HepG2 (cell line): ENCODE data around the gene AGRN. TPM values are rescaled to one million over a fixed set of nuclear protein-coding genes. Genes with fewer than 3 reads are reported as not detected.

Experiments
- ARNT2 ChIP-seq: sonication (generic); formaldehyde crosslinking; IDR thresholded peaks from 2 replicates; pipeline ENCODE4 v1.8.0; 2022; ENCODE audit warnings: mild to moderate bottlenecking, low read depth, missing genetic modification reagents, moderate library complexity
- CCAR2 ChIP-seq: fragments of 200-400 bp; formaldehyde crosslinking; optimal IDR thresholded peaks from 2 replicates; pipeline ENCODE3; 2018; ENCODE audit warnings: low read depth, mild to moderate bottlenecking, low read length, moderate library complexity
- GATAD2A ChIP-seq: IDR thresholded peaks from 2 replicates; pipeline ENCODE4 v1.6.1; 2016
- GTF3A ChIP-seq: sonication (generic); formaldehyde crosslinking; conservative IDR thresholded peaks from 2 replicates; pipeline ENCODE4 v1.4.0; 2020; ENCODE audit warnings: mild to moderate bottlenecking, missing genetic modification reagents
- HHEX ChIP-seq: IDR thresholded peaks from 2 replicates; pipeline ENCODE4 v1.6.1; 2016; ENCODE audit warnings: control low read depth
- KLF9 ChIP-seq: IDR thresholded peaks from 2 replicates; pipeline ENCODE4 v1.6.1; 2016; ENCODE audit warnings: low read depth
- MAFK ChIP-seq, 2 experiments: IDR thresholded peaks in 1 of 2; conservative IDR thresholded peaks in 1 of 2; 2 replicates each; pipeline ENCODE4 v1.6.1; 2011; ENCODE audit warnings: improper control_type of control experiment in 2 of 2, low read length in 2 of 2
- MIER2 ChIP-seq: IDR thresholded peaks from 2 replicates; pipeline ENCODE4 v1.6.1; 2016; ENCODE audit warnings: missing biosample characterization, missing genetic modification reagents
- MTA3 ChIP-seq: sonication (generic); formaldehyde crosslinking; IDR thresholded peaks from 2 replicates; pipeline ENCODE4 v1.4.0; 2020; ENCODE audit warnings: missing genetic modification reagents
- NCOR1 ChIP-seq: fragments of 200-600 bp; sonication (generic); IDR thresholded peaks from 2 replicates; pipeline ENCODE4 v1.7.0; 2017; ENCODE audit warnings: antibody characterized with exemption, low read length, borderline replicate concordance
- NFKB2 ChIP-seq: sonication (generic); formaldehyde crosslinking; IDR thresholded peaks from 2 replicates; pipeline ENCODE4 v1.4.0; 2020; ENCODE audit warnings: missing genetic modification reagents, borderline replicate concordance
- NKX3-1 ChIP-seq: sonication (generic); formaldehyde crosslinking; IDR thresholded peaks from 2 replicates; pipeline ENCODE4 v1.5.0; 2020; ENCODE audit warnings: missing genetic modification reagents
- PHF20 ChIP-seq: sonication (generic); formaldehyde crosslinking; IDR thresholded peaks from 2 replicates; pipeline ENCODE4 v1.5.0; 2020; ENCODE audit warnings: mild to moderate bottlenecking, missing genetic modification reagents
- PHF8 ChIP-seq: sonication (generic); formaldehyde crosslinking; IDR thresholded peaks from 2 replicates; pipeline ENCODE4 v1.5.0; 2020; ENCODE audit warnings: missing genetic modification reagents
- SOX6 ChIP-seq, 2 experiments: fragments of 450-650 bp in 1 of 2; sonication (generic) in 1 of 2; formaldehyde crosslinking in 1 of 2; IDR thresholded peaks; 2 replicates each; pipeline versions ENCODE4 v1.4.0 to v1.6.1; 2017 to 2020; ENCODE audit warnings: antibody characterized with exemption in 1 of 2, mild to moderate bottlenecking in 1 of 2, missing genetic modification reagents in 1 of 2
- SYNCRIP ChIP-seq: fragments of 200-400 bp; formaldehyde crosslinking; IDR thresholded peaks from 2 replicates; pipeline ENCODE4 v1.6.1; 2018; ENCODE audit warnings: mild to moderate bottlenecking, low read depth, low read length; ENCODE audit not compliant: insufficient read depth
- TBP ChIP-seq: sonication (generic); formaldehyde crosslinking; IDR thresholded peaks from 2 replicates; pipeline ENCODE4 v1.5.0; 2020; ENCODE audit warnings: missing genetic modification reagents
- ZBTB3 ChIP-seq: sonication (generic); formaldehyde crosslinking; IDR thresholded peaks from 2 replicates; pipeline ENCODE4 v1.4.0; 2020; ENCODE audit warnings: low read depth, mild to moderate bottlenecking, moderate library complexity, missing genetic modification reagents, borderline replicate concordance
- ZFP37 ChIP-seq: sonication (generic); formaldehyde crosslinking; IDR thresholded peaks from 2 replicates; pipeline ENCODE4 v1.4.0; 2020; ENCODE audit warnings: missing genetic modification reagents, borderline replicate concordance
- ZFP90 ChIP-seq: sonication (generic); formaldehyde crosslinking; IDR thresholded peaks from 2 replicates; pipeline ENCODE4 v1.8.0; 2022; ENCODE audit warnings: missing genetic modification reagents, mild to moderate bottlenecking, inconsistent platforms, borderline replicate concordance
- ZMYM3 ChIP-seq: sonication (generic); formaldehyde crosslinking; IDR thresholded peaks from 2 replicates; pipeline ENCODE4 v1.5.1; 2020; ENCODE audit warnings: mild to moderate bottlenecking, missing genetic modification reagents
- ZNF256 ChIP-seq: sonication (generic); formaldehyde crosslinking; conservative IDR thresholded peaks from 2 replicates; pipeline ENCODE4 v1.4.0; 2020; ENCODE audit warnings: missing genetic modification reagents
- ZNF30 ChIP-seq: sonication (generic); formaldehyde crosslinking; IDR thresholded peaks from 2 replicates; pipeline ENCODE4 v1.5.0; 2020; ENCODE audit warnings: mild to moderate bottlenecking, missing genetic modification reagents
- ZNF331 ChIP-seq: sonication (generic); formaldehyde crosslinking; IDR thresholded peaks from 2 replicates; pipeline ENCODE4 v1.4.0; 2020; ENCODE audit warnings: missing genetic modification reagents
- ZNF501 ChIP-seq: sonication (generic); formaldehyde crosslinking; IDR thresholded peaks from 2 replicates; pipeline ENCODE4 v1.5.1; 2020; ENCODE audit warnings: mild to moderate bottlenecking, moderate library complexity, missing genetic modification reagents
- ZNF7 ChIP-seq: IDR thresholded peaks from 2 replicates; pipeline ENCODE4 v1.6.1; 2016; ENCODE audit warnings: missing biosample characterization, missing genetic modification reagents
- ZNF883 ChIP-seq: sonication (generic); formaldehyde crosslinking; IDR thresholded peaks from 2 replicates; pipeline ENCODE4 v1.5.1; 2020; ENCODE audit warnings: mild to moderate bottlenecking, missing genetic modification reagents; ENCODE audit errors: not compliant biosample characterization
- polyA plus RNA-seq, 8 experiments: library from polyadenylated mRNA; depleted of rRNA in 3 of 8; stranded (reverse) in 7 of 8; unstranded in 1 of 8; fragments of >200 nt; fragmentation: Illumina TruSeq in 4 of 8; extraction: Trizol in 4 of 8; gene quantifications; 2 replicates each; pipeline versions ENCODE4 v1.2.1 to v1.2.3, GENCODE V29; 2011 to 2016; ENCODE audit warnings: low read depth in 4 of 8, missing spikeins in 1 of 8, mixed read lengths in 1 of 8; ENCODE audit not compliant: insufficient read depth in 1 of 8
- total RNA-seq, 5 experiments: library from RNA; depleted of rRNA; stranded (reverse); fragments of >200 nt; fragmentation: Illumina TruSeq; extraction: Trizol; gene quantifications; 2 replicates each; pipeline ENCODE4 v1.2.3, GENCODE V29; 2016; ENCODE audit warnings: low read depth in 1 of 5
- TF ChIP-seq, protein P1 (sequence below): sonication (generic); formaldehyde crosslinking; IDR thresholded peaks from 2 replicates; pipeline ENCODE4 v1.4.0; 2020; ENCODE audit warnings: mild to moderate bottlenecking, missing genetic modification reagents
- TF ChIP-seq, protein P2 (sequence below): sonication (generic); formaldehyde crosslinking; conservative IDR thresholded peaks from 2 replicates; pipeline ENCODE4 v1.8.1; 2023; ENCODE audit warnings: missing genetic modification reagents

Gene AGRN
- total and polyA plus RNA-seq, 2 of the 13 experiments (the other 11 are each of a cell fraction or from before 2014, with no cell fraction given), result 29.8 to 65.2 TPM

DNA sequence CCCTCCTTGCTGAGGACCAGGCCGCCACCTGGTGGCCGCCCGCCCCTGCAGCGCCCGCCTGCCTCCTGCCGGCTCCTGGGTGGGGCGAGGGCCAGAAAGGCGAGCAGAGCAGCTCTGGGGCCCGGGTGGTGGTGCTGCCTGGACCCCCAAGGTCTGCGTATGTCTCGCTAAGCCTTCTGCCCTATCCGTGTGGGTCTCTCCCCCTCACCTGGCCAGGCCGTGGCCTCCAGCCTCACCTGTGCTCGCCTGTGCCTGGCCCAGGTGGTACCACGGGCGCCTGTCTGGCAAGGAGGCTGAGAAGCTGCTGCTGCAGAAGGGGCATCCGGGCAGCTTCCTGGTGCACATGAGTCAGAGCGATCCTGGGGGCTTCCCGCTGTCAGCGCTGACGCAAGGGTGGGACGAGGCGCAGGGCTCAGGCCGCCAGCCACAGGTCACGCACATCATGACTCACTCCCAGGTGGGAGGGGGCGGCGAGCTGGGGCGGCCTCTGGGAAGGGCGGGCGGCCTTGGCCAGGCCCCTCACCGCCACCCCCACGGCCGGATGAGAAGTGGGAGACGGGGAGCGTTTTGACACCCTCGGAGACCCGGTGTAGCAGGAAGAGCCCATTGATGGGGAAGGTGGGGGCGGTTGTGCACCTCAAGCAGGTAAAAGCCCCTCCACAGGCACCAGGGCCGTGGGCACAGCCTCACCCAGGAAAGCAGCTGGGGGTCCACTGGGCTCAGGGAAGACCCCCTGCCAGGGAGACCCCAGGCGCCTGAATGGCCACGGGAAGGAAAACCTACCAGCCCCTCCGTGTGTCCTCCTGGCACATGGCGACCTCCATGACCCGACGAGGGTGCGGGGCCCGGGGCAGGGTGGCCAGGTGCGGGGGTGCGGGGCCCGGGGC, 44.3 kb downstream of the AGRN start (continued):
- no peak for TF ChIP-seq MTA3
- TF ChIP-seq ZFP37 (CRISPR knock-in tag), result no peak
- TF ChIP-seq PHF8, result no peak
- TF ChIP-seq NKX3-1 (CRISPR knock-in tag), result no peak
- TF ChIP-seq, protein P1, sequence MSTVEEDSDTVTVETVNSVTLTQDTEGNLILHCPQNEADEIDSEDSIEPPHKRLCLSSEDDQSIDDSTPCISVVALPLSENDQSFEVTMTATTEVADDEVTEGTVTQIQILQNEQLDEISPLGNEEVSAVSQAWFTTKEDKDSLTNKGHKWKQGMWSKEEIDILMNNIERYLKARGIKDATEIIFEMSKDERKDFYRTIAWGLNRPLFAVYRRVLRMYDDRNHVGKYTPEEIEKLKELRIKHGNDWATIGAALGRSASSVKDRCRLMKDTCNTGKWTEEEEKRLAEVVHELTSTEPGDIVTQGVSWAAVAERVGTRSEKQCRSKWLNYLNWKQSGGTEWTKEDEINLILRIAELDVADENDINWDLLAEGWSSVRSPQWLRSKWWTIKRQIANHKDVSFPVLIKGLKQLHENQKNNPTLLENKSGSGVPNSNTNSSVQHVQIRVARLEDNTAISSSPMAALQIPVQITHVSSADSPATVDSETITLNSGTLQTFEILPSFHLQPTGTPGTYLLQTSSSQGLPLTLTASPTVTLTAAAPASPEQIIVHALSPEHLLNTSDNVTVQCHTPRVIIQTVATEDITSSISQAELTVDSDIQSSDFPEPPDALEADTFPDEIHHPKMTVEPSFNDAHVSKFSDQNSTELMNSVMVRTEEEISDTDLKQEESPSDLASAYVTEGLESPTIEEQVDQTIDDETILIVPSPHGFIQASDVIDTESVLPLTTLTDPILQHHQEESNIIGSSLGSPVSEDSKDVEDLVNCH (CRISPR knock-in tag), result no peak
- TF ChIP-seq ZNF331 (CRISPR knock-in tag), result no peak
- no peak for TF ChIP-seq ZNF30
- no peak for TF ChIP-seq SYNCRIP
- no peak for TF ChIP-seq ZNF7
- no peak for TF ChIP-seq CCAR2
- TF ChIP-seq, protein P2, sequence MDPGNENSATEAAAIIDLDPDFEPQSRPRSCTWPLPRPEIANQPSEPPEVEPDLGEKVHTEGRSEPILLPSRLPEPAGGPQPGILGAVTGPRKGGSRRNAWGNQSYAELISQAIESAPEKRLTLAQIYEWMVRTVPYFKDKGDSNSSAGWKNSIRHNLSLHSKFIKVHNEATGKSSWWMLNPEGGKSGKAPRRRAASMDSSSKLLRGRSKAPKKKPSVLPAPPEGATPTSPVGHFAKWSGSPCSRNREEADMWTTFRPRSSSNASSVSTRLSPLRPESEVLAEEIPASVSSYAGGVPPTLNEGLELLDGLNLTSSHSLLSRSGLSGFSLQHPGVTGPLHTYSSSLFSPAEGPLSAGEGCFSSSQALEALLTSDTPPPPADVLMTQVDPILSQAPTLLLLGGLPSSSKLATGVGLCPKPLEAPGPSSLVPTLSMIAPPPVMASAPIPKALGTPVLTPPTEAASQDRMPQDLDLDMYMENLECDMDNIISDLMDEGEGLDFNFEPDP, result no peak
- TF ChIP-seq PHF20, result no peak
- TF ChIP-seq HHEX (CRISPR knock-in tag), result no peak
- TF ChIP-seq GATAD2A (CRISPR knock-in tag), result no peak; the same call in 1 of the 2 replicates
- no peak for TF ChIP-seq GTF3A
- TF ChIP-seq ZBTB3 (CRISPR knock-in tag), result 0 out of 2 replicates have a peak, but pooled peaks have one; percentile 68
- TF ChIP-seq MAFK (conservative IDR thresholded peaks at IDR 0.05 in 1 of 2, IDR thresholded peaks at IDR 0.05 in 1 of 2; ENCODE audit: low read length in 2 of 2), result no peak
- TF ChIP-seq NFKB2, result peak; percentile 17; the same call in 1 of the 2 replicates
- peak; percentile 82 for TF ChIP-seq ZNF501
- no peak for TF ChIP-seq TBP (CRISPR knock-in tag)
- TF ChIP-seq ZNF883, result peak; percentile 77
- TF ChIP-seq ZNF256 (CRISPR knock-in tag), result no peak
- no peak for TF ChIP-seq SOX6 (IDR thresholded peaks at IDR 0.05)
- TF ChIP-seq SOX6 (CRISPR knock-in tag; IDR thresholded peaks at IDR 0.05), result peak; percentile 60
- peak; percentile 77 for TF ChIP-seq ARNT2
- TF ChIP-seq ZFP90, result 0 out of 2 replicates have a peak, but pooled peaks have one; percentile 40
- no peak for TF ChIP-seq KLF9 (CRISPR knock-in tag)
- no peak for TF ChIP-seq NCOR1
- no peak for TF ChIP-seq MIER2
- no peak for TF ChIP-seq ZMYM3
